Glutamatergic neuron (in vitro differentiated cells): ENCODE results near the gene CMA1. TPM values are rescaled to one million over a fixed set of nuclear protein-coding genes. Genes with fewer than 3 reads are reported as not detected.

Experiments used
- DNase-seq: peaks from one replicate; pipeline ENCODE4 v3.0.0; 2022
- H3K27ac Mint-ChIP-seq: one replicate; pipeline ENCODE4 v1.8.0; 2020; ENCODE audit warnings: mild to moderate bottlenecking, mixed read lengths, inconsistent platforms; ENCODE audit not compliant: unreplicated experiment
- H3K27me3 Mint-ChIP-seq: one replicate; pipeline ENCODE4 v1.8.0; 2020; ENCODE audit warnings: mild to moderate bottlenecking, moderate library complexity, mixed read lengths, inconsistent platforms; ENCODE audit not compliant: unreplicated experiment
- H3K36me3 Mint-ChIP-seq: one replicate; pipeline ENCODE4 v1.8.0; 2020; ENCODE audit warnings: mild to moderate bottlenecking, mixed read lengths, inconsistent platforms; ENCODE audit not compliant: unreplicated experiment
- H3K4me1 Mint-ChIP-seq: one replicate; pipeline ENCODE4 v1.8.0; 2020; ENCODE audit warnings: mild to moderate bottlenecking, low read depth, mixed read lengths, inconsistent platforms; ENCODE audit not compliant: unreplicated experiment
- H3K4me3 Mint-ChIP-seq: one replicate; pipeline ENCODE4 v1.8.0; 2020; ENCODE audit warnings: mild to moderate bottlenecking, mixed read lengths, inconsistent platforms; ENCODE audit not compliant: unreplicated experiment
- H3K9me3 Mint-ChIP-seq: one replicate; pipeline ENCODE4 v1.8.0; 2020; ENCODE audit warnings: mild to moderate bottlenecking, moderate library complexity, mixed read lengths, inconsistent platforms; ENCODE audit not compliant: unreplicated experiment
- total RNA-seq: library from RNA; stranded (reverse); fragmentation: NEBNext Ultra II Directional; extraction: Animal tissue kit (Norgen Biotek cat#: 25700); gene quantifications from one replicate; pipeline ENCODE4 v1.2.1, GENCODE V29; 2021; ENCODE audit not compliant: unreplicated experiment
- TF ChIP-seq, protein P1 (sequence below): fragments of 200-600 bp; sonication (generic); IDR thresholded peaks from one replicate; pipeline ENCODE4 v1.5.0; 2021; ENCODE audit not compliant: partially characterized antibody, unreplicated experiment

The CMA1 gene
- total RNA-seq, 1 donor from 2014 or later = not detected

- Mint-ChIP-seq H3K36me3 (peaks cover 6% of the 10 kb centered on the region), H3K4me1 (no peaks in the 10 kb centered on the region), H3K27me3 (peaks cover 2% of the 10 kb centered on the region), H3K27ac (no peak overlapping the region), H3K4me3 (no peak overlapping the region), H3K9me3 (peaks cover 5% of the 10 kb centered on the region)
- no peak for DNase-seq
- TF ChIP-seq, protein P1, sequence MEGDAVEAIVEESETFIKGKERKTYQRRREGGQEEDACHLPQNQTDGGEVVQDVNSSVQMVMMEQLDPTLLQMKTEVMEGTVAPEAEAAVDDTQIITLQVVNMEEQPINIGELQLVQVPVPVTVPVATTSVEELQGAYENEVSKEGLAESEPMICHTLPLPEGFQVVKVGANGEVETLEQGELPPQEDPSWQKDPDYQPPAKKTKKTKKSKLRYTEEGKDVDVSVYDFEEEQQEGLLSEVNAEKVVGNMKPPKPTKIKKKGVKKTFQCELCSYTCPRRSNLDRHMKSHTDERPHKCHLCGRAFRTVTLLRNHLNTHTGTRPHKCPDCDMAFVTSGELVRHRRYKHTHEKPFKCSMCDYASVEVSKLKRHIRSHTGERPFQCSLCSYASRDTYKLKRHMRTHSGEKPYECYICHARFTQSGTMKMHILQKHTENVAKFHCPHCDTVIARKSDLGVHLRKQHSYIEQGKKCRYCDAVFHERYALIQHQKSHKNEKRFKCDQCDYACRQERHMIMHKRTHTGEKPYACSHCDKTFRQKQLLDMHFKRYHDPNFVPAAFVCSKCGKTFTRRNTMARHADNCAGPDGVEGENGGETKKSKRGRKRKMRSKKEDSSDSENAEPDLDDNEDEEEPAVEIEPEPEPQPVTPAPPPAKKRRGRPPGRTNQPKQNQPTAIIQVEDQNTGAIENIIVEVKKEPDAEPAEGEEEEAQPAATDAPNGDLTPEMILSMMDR = no peak
Measured at GRCh38 chr14:24459331-24459730, 48.7 kb downstream of the CMA1 start.

DNA sequence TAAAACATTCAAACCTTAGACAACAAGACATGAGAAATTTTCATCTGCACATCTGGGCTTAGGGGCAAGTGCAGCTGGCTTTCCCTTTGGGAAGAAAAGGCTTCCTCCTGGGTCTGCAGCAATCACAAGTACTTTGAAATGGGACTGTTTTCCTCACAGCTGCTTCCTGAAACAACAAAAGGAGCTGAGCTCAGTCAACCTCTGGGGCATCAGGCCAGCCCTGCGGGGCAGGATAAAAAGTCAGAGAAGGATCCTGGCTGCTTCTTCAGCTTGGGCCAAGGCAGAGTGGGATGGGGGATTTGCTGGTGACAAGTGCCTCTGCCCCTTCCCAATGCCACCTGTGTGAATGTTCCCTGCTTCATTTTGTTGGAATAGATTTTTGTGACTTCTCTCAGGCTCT lies 49.3 kb downstream of the CMA1 start:
- H3K27me3 Mint-ChIP-seq = peaks cover 2% of the 10 kb centered on the region
- H3K9me3 Mint-ChIP-seq = peaks cover 5% of the 10 kb centered on the region
- no peak overlapping the region for H3K4me3 Mint-ChIP-seq
- TF ChIP-seq, protein P1 = no peak
- no peak for DNase-seq
- H3K4me1 Mint-ChIP-seq = no peaks in the 10 kb centered on the region
- no peak overlapping the region for H3K27ac Mint-ChIP-seq
- peaks cover 6% of the 10 kb centered on the region for H3K36me3 Mint-ChIP-seq

DNA sequence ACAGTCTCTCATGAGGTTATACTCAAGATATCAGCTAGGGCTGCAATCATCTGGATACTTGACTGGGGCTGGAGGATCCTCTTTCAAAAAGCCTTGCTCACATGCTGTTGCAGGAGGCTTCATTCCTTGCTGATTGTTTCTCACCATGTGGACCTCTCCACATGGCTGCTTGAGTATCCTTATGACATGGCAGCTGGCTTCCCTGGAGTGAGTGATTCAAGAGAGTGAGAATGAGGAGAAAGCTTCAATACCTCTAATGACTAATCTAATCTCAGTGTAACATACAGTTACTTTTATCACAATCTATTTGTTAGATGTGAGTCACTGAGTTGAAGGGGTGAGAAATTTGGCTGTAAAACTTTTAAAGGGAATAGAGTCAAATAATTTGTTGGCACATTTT lies 51.1 kb downstream of the CMA1 start:
- Mint-ChIP-seq H3K4me3 (no peak overlapping the region), H3K4me1 (no peaks in the 10 kb centered on the region), H3K27me3 (peaks cover 2% of the 10 kb centered on the region), H3K27ac (no peak overlapping the region), H3K9me3 (peaks cover 5% of the 10 kb centered on the region), H3K36me3 (peaks cover 13% of the 10 kb centered on the region)
- no peak for DNase-seq
- TF ChIP-seq, protein P1 = no peak

Other genes with a start within 250 kb of the CMA1 start
- gene TGM1, start 245.1 kb downstream of the CMA1 start, total RNA-seq = 4.2 TPM
- gene RABGGTA, start 236.7 kb downstream of the CMA1 start, total RNA-seq = 30.3 TPM
- 25.1 TPM for gene DHRS1, start 208.5 kb downstream of the CMA1 start, total RNA-seq
- gene NOP9, start 208.4 kb downstream of the CMA1 start, total RNA-seq = 29.2 TPM
- 1.8 TPM for gene CIDEB, start 200.3 kb downstream of the CMA1 start, total RNA-seq
- gene LTB4R2, start 198.1 kb downstream of the CMA1 start, total RNA-seq = 8.9 TPM
- 7.1 TPM for gene LTB4R, start 196.8 kb downstream of the CMA1 start, total RNA-seq
- gene ADCY4, start 173.2 kb downstream of the CMA1 start, total RNA-seq = not detected
- gene RIPK3, start 168.3 kb downstream of the CMA1 start, total RNA-seq = not detected
- 11.4 TPM for gene NFATC4, start 140.1 kb downstream of the CMA1 start, total RNA-seq
- 33.5 TPM for gene NYNRIN, start 109.3 kb downstream of the CMA1 start, total RNA-seq
- gene CBLN3, start 78.6 kb downstream of the CMA1 start, total RNA-seq = 0.51 TPM
- gene KHNYN, start 78.3 kb downstream of the CMA1 start, total RNA-seq = 28.9 TPM
- gene SDR39U1, start 65.5 kb downstream of the CMA1 start, total RNA-seq = 70.4 TPM
- not detected for gene CTSG, start 68.0 kb upstream of the CMA1 start, total RNA-seq
- not detected for gene GZMH, start 101.4 kb upstream of the CMA1 start, total RNA-seq
- gene GZMB, start 125.9 kb upstream of the CMA1 start, total RNA-seq = not detected